Measurements from ENCODE around the gene KIF1C. TPM values are rescaled to one million over a fixed set of nuclear protein-coding genes. Genes with fewer than 3 reads are reported as not detected.

Gene KIF1C
- total RNA-seq, 2 donors from 2014 or later: 59.5 to 88.9 TPM

DNA sequence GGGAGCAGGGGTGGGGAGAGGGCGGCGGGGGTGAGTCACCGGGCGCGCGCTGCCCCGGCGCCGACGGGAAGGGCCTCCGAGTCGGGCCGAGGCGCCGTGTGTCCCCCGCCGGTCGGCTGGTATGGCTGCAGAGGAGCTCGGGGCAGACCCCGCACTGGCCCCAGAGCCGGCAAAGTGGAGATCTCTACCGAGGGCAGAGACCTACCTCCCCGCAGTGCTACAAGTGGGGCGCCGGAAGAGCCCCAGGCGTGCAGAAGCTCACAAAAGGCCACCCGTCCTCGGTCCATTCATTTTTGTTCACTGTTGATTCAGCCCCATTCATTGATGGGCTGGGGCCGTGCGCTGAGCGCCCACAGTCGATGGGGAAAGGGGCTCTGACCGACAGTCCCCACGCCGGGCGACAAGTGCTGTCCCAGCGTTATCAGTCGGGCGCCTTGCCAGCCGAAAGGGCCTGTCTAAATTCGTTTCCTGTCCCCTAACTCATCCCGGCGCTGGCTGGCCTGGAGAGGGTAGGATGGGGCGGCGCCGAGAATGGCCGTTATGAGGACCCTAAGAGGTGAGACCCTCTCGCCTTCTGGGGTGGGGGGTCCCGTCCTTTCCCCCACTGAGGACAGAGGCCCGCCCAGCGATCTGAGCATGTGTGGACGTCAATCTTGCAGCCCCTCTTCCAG is 47.5 kb upstream of the KIF1C start:
- no peaks in the 10 kb centered on the region for H3K9me3 ChIP-seq
- DNase-seq (ENCODE audit: low spot score): no peak
- H3K27ac ChIP-seq: peak overlapping the region; percentile 88 to 96
- intact Hi-C loops (cut with DNase I): no loop called here
- H3K4me3 ChIP-seq: peak overlapping the region; percentile 94 to 100
- no peaks in the 10 kb centered on the region for H3K27me3 ChIP-seq (replicated peaks; ENCODE audit: insufficient read depth)
- H3K4me1 ChIP-seq (replicated peaks): peaks cover 15% of the 10 kb centered on the region
- TF ChIP-seq POLR2AphosphoS5 (IDR thresholded peaks at IDR 0.05): no peak
- TF ChIP-seq, protein P1, sequence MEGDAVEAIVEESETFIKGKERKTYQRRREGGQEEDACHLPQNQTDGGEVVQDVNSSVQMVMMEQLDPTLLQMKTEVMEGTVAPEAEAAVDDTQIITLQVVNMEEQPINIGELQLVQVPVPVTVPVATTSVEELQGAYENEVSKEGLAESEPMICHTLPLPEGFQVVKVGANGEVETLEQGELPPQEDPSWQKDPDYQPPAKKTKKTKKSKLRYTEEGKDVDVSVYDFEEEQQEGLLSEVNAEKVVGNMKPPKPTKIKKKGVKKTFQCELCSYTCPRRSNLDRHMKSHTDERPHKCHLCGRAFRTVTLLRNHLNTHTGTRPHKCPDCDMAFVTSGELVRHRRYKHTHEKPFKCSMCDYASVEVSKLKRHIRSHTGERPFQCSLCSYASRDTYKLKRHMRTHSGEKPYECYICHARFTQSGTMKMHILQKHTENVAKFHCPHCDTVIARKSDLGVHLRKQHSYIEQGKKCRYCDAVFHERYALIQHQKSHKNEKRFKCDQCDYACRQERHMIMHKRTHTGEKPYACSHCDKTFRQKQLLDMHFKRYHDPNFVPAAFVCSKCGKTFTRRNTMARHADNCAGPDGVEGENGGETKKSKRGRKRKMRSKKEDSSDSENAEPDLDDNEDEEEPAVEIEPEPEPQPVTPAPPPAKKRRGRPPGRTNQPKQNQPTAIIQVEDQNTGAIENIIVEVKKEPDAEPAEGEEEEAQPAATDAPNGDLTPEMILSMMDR (IDR thresholded peaks at IDR 0.05): no peak
- peak; percentile 15 for TF ChIP-seq POLR2A (IDR thresholded peaks at IDR 0.05)
- WGBS: 7% methylated on average over 52 of the region's 52 CpGs
- no peaks in the 10 kb centered on the region for H3K36me3 ChIP-seq

DNA sequence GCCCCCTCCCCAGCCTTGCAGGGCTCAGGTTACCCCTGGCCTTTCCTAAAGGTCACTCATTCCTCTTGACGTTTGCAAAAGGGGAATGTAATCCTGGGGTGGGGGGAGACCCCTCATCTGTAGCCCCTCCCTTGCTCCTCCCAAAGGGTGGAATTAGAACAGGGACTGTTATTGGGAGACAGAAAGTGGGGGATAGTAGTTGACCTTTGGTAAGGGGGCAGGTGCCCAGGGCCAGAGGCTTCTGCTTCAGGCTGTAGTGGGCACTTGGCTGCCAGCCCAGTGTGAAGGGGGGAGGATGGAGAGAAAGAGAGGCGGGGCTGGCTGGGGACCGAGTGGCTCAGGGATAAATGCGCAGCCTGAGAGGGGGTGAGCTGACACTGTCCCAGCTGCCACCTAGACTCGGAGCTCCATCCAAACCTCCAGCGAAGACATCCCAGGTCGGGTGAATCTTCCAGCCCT is 47.0 kb upstream of the KIF1C start, which contains the start of gene ENO3:
Gene ENO3, plus strand, starts transcription at position 374 of the 459 bp plus-strand sequence. CDS start 711 bp downstream, outside the sequence.
- no peaks in the 10 kb centered on the region for H3K27me3 ChIP-seq (replicated peaks; ENCODE audit: insufficient read depth)
- intact Hi-C loops (cut with DNase I): no loop called here
- H3K9me3 ChIP-seq: no peaks in the 10 kb centered on the region
- H3K27ac ChIP-seq: peak within 1 kb of the TSS; percentile 88 to 96
- WGBS: 42% methylated on average over 7 of the region's 7 CpGs
- DNase-seq (ENCODE audit: low spot score): no peak
- peak within 1 kb of the TSS; percentile 94 to 100 for H3K4me3 ChIP-seq
- TF ChIP-seq, protein P1 (IDR thresholded peaks at IDR 0.05): no peak
- TF ChIP-seq POLR2A (IDR thresholded peaks at IDR 0.05): no peak
- TF ChIP-seq POLR2AphosphoS5 (IDR thresholded peaks at IDR 0.05): no peak
- no peaks in the 10 kb centered on the region for H3K36me3 ChIP-seq
- H3K4me1 ChIP-seq (replicated peaks): peaks cover 10% of the 10 kb centered on the region

DNA sequence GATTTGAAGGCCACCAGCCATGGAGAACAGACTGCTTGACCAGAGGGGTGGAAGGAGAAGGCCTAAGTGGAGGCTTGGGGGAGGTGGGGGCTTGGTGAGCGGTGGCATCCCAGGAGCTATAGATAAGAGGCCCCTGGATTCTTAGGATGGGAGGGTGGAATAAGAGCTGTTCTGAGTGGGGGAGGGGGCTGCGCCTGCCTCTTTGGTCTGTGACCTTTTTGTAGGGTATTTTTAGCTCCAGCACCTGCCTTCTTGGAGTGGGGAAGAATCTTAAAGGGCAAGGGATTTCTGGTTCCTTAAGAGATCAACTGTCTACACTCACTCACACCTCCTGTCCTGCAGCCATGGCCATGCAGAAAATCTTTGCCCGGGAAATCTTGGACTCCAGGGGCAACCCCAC is 46.3 kb upstream of the KIF1C start:
- Histone ChIP-seq H3K27me3 (replicated peaks; ENCODE audit: insufficient read depth) (no peaks in the 10 kb centered on the region), H3K36me3 (no peaks in the 10 kb centered on the region), H3K27ac (no peak overlapping the region), H3K9me3 (no peaks in the 10 kb centered on the region), H3K4me1 (replicated peaks) (peaks cover 3% of the 10 kb centered on the region), H3K4me3 (no peak overlapping the region)
- TF ChIP-seq, protein P1 (IDR thresholded peaks at IDR 0.05): no peak
- TF ChIP-seq POLR2A (IDR thresholded peaks at IDR 0.05) (no peak), POLR2AphosphoS5 (IDR thresholded peaks at IDR 0.05) (no peak)
- intact Hi-C loops (cut with DNase I): no loop called here
- WGBS: 84% methylated on average over 3 of the region's 3 CpGs
- DNase-seq (ENCODE audit: low spot score): no peak

DNA sequence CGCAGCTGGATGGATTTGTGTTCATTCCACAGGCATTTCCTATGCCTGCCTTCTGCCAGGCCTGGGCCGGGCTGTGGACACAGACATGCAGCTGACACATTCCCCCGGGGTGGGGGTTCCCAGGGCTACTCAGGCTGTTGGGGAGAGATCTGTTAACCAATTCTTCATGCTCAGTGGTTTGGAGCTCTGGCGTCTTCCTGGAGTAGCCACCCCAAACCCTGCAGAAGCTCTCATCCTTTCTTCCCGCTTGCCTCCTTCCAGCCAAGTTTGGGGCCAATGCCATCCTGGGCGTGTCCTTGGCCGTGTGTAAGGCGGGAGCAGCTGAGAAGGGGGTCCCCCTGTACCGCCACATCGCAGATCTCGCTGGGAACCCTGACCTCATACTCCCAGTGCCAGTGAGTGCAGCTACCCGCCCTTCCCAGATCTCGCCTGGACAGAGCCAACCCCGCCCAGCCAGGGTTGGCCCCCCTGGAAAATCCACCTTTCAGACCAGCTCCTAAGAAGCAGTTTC is 44.2 kb upstream of the KIF1C start:
- 62% methylated on average over 12 of the region's 14 CpGs for WGBS
- no peak for DNase-seq (ENCODE audit: low spot score)
- Histone ChIP-seq H3K4me1 (replicated peaks) (no peaks in the 10 kb centered on the region), H3K9me3 (no peaks in the 10 kb centered on the region), H3K36me3 (no peaks in the 10 kb centered on the region), H3K27ac (no peak overlapping the region), H3K27me3 (replicated peaks; ENCODE audit: insufficient read depth) (no peaks in the 10 kb centered on the region), H3K4me3 (no peak overlapping the region)
- TF ChIP-seq POLR2A (IDR thresholded peaks at IDR 0.05): no peak
- intact Hi-C loops (cut with DNase I): no loop called here

DNA sequence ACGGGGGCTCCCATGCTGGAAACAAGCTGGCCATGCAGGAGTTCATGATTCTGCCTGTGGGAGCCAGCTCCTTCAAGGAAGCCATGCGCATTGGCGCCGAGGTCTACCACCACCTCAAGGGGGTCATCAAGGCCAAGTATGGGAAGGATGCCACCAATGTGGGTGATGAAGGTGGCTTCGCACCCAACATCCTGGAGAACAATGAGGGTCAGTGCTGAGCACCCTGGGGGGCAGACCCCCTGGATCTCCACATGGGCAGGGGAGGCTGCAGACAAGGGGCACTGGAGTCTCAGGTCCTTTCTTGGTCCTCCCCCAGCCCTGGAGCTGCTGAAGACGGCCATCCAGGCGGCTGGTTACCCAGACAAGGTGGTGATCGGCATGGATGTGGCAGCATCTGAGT is 42.7 kb upstream of the KIF1C start:
- no peaks in the 10 kb centered on the region for H3K9me3 ChIP-seq
- intact Hi-C loops (cut with DNase I): no loop called here
- TF ChIP-seq POLR2A (IDR thresholded peaks at IDR 0.05) (no peak), POLR2AphosphoS5 (IDR thresholded peaks at IDR 0.05) (no peak)
- TF ChIP-seq, protein P1 (IDR thresholded peaks at IDR 0.05): no peak
- no peak for DNase-seq (ENCODE audit: low spot score)
- no peak overlapping the region for H3K27ac ChIP-seq
- no peaks in the 10 kb centered on the region for H3K27me3 ChIP-seq (replicated peaks; ENCODE audit: insufficient read depth)
- no peak overlapping the region for H3K4me3 ChIP-seq
- 96% methylated on average over 8 of the region's 8 CpGs for WGBS
- peaks cover 0 to 7% of the 10 kb centered on the region in 2 donors for H3K36me3 ChIP-seq
- H3K4me1 ChIP-seq (replicated peaks): no peaks in the 10 kb centered on the region

Data from prostate gland (tissue), 2 donors.